ENCODE data around the gene ANKEF1. TPM values are rescaled to one million over a fixed set of nuclear protein-coding genes. Genes with fewer than 3 reads are reported as not detected.

The ANKEF1 gene
- total RNA-seq, 1 experiment from 2014 or later = 3.9 TPM

GRCh38 chr20:10094566-10095173 is 59.9 kb downstream of the ANKEF1 start:
- POLR2A ChIA-PET = no interaction called here

DNA sequence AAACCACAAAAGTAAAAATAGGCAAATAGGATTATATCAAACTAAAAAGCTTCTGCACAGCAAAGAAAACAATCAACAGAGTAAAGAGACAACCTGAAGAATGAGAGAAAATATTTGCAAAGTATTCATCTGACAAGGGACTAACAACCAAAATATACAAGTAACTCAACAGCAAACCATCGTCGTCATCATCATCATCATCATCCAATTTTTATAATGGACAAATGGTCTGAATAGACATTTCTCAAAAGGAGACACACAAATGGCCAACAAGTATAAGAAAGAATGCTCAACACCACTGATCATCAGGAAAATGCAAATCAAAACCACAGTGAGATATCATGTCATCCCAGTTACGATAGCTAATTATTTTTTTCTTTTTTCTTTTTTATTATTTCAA is 62.0 kb downstream of the ANKEF1 start:
- BruUV-seq (replicated peaks) = no TSS peak
- no peak for TF ChIP-seq CTCF (IDR thresholded peaks at IDR 0.05; ENCODE audit: insufficient read depth in 1 of 2, low read depth in 1 of 2, low read length in 1 of 2, severe bottlenecking in 1 of 2, unreplicated experiment in 1 of 2)
- DNase-seq = no peak
- ChIA-PET CTCF (no interaction called here), POLR2A (no interaction called here)
- Mint-ChIP-seq H3K27ac (ENCODE audit: unreplicated experiment) (no peak overlapping the region), H3K36me3 (ENCODE audit: insufficient read depth, unreplicated experiment) (no peaks in the 10 kb centered on the region), H3K4me3 (ENCODE audit: unreplicated experiment) (no peak overlapping the region), H3K27me3 (ENCODE audit: insufficient read depth, unreplicated experiment) (peaks cover 2% of the 10 kb centered on the region), H3K9me3 (ENCODE audit: unreplicated experiment) (peaks cover 11% of the 10 kb centered on the region), H3K4me1 (ENCODE audit: low read depth, unreplicated experiment) (no peaks in the 10 kb centered on the region)
- intact Hi-C loops (cut with micrococcal nuclease; ENCODE audit: unreplicated experiment) = no loop called here
- Histone ChIP-seq H3K4me1 (no peaks in the 10 kb centered on the region), H3K27me3 (replicated peaks; ENCODE audit: control insufficient read depth, insufficient read depth, low read length) (no peaks in the 10 kb centered on the region), H3K9me3 (peaks cover 5% of the 10 kb centered on the region; the same call in 1 of the 2 replicates), H3K4me3 (ENCODE audit: low read depth, low read length) (no peak overlapping the region), H3K36me3 (ENCODE audit: control insufficient read depth, insufficient read depth, low read length) (no peaks in the 10 kb centered on the region)

More at GRCh38 chr20:10094566-10095173, 59.9 kb downstream of the ANKEF1 start:
- BruUV-seq (replicated peaks) = no TSS peak
- no peaks in the 10 kb centered on the region for H3K4me1 Mint-ChIP-seq (ENCODE audit: low read depth, unreplicated experiment)
- no peak overlapping the region for H3K4me3 Mint-ChIP-seq (ENCODE audit: unreplicated experiment)
- no peaks in the 10 kb centered on the region for H3K27me3 ChIP-seq (replicated peaks; ENCODE audit: control insufficient read depth, insufficient read depth, low read length)
- peaks cover 2% of the 10 kb centered on the region for H3K27me3 Mint-ChIP-seq (ENCODE audit: insufficient read depth, unreplicated experiment)
- no peak for TF ChIP-seq CTCF (IDR thresholded peaks at IDR 0.05; ENCODE audit: insufficient read depth in 1 of 2, low read depth in 1 of 2, low read length in 1 of 2, severe bottlenecking in 1 of 2, unreplicated experiment in 1 of 2)
- CTCF ChIA-PET = interaction anchor here (1.0 kb wide), 2 partner anchors 116 to 441 kb away, joined by 4 to 10 read pairs; no protein-coding TSS in a partner anchor
- H3K9me3 ChIP-seq = peaks cover 5% of the 10 kb centered on the region; the same call in 1 of the 2 replicates
- H3K27ac Mint-ChIP-seq (ENCODE audit: unreplicated experiment) = no peak overlapping the region
- H3K36me3 ChIP-seq (ENCODE audit: control insufficient read depth, insufficient read depth, low read length) = no peaks in the 10 kb centered on the region
- no peaks in the 10 kb centered on the region for H3K4me1 ChIP-seq
- H3K36me3 Mint-ChIP-seq (ENCODE audit: insufficient read depth, unreplicated experiment) = no peaks in the 10 kb centered on the region
- DNase-seq = no peak
- intact Hi-C loops (cut with micrococcal nuclease; ENCODE audit: unreplicated experiment) = loop anchor here (5.0 kb wide), 1 partner anchor 333 kb away; no protein-coding TSS in a partner anchor
- peaks cover 11% of the 10 kb centered on the region for H3K9me3 Mint-ChIP-seq (ENCODE audit: unreplicated experiment)
- H3K4me3 ChIP-seq (ENCODE audit: low read depth, low read length) = no peak overlapping the region

- Mint-ChIP-seq H3K36me3 (ENCODE audit: insufficient read depth, unreplicated experiment) (no peaks in the 10 kb centered on the region), H3K4me3 (ENCODE audit: unreplicated experiment) (no peak overlapping the region), H3K27me3 (ENCODE audit: insufficient read depth, unreplicated experiment) (peaks cover 5% of the 10 kb centered on the region), H3K9me3 (ENCODE audit: unreplicated experiment) (no peaks in the 10 kb centered on the region), H3K4me1 (ENCODE audit: low read depth, unreplicated experiment) (no peaks in the 10 kb centered on the region), H3K27ac (ENCODE audit: unreplicated experiment) (no peak overlapping the region)
- H3K4me1 ChIP-seq = no peaks in the 10 kb centered on the region
- no peaks in the 10 kb centered on the region for H3K9me3 ChIP-seq
- no peaks in the 10 kb centered on the region for H3K36me3 ChIP-seq (ENCODE audit: control insufficient read depth, insufficient read depth, low read length)
- no peaks in the 10 kb centered on the region for H3K27me3 ChIP-seq (replicated peaks; ENCODE audit: control insufficient read depth, insufficient read depth, low read length)
- no peak for TF ChIP-seq CTCF (IDR thresholded peaks at IDR 0.05; ENCODE audit: insufficient read depth in 1 of 2, low read depth in 1 of 2, low read length in 1 of 2, severe bottlenecking in 1 of 2, unreplicated experiment in 1 of 2)
- no peak for DNase-seq
- no TSS peak for BruUV-seq (replicated peaks)
- POLR2A ChIA-PET = no interaction called here
- no peak overlapping the region for H3K4me3 ChIP-seq (ENCODE audit: low read depth, low read length)
- intact Hi-C loops (cut with micrococcal nuclease; ENCODE audit: unreplicated experiment) = no loop called here
- CTCF ChIA-PET = interaction anchor here (1.5 kb wide), 1 partner anchor 14 kb away, joined by 4 read pairs; no protein-coding TSS in a partner anchor
These were observed 70.3 kb downstream of the ANKEF1 start for GRCh38 chr20:10105046-10105445.

Other genes with a start within 250 kb of the ANKEF1 start
- gene PAK5, start 195.9 kb upstream of the ANKEF1 start, total RNA-seq (2022) = not detected in 2 replicates
- not detected in 2 replicates for gene SNAP25, start 183.8 kb downstream of the ANKEF1 start, total RNA-seq (2022)